Lower leg skin (tissue), 3 donors: Measurements from ENCODE around the gene PPA1.

Source experiments
- POLR2A ChIP-seq, 2 donors: fragments of 450-650 bp; IDR thresholded peaks; one replicate each; pipeline ENCODE4 v1.6.1; 2016 to 2017; ENCODE audit warnings: antibody characterized with exemption in 2 of 2, mild to moderate bottlenecking in 1 of 2, moderate library complexity in 1 of 2
- TF ChIP-seq, protein P1 (sequence below), 3 donors: fragments of 450-650 bp; IDR thresholded peaks; one replicate each; pipeline ENCODE4 v1.5.1; 2016; ENCODE audit warnings: antibody characterized with exemption in 3 of 3, mild to moderate bottlenecking in 3 of 3, moderate library complexity in 2 of 3

GRCh38 chr10:70228491-70228890 is 4.7 kb downstream of the PPA1 start:
- TF ChIP-seq POLR2A (IDR thresholded peaks at IDR 0.05), result no peak
- TF ChIP-seq, protein P1, sequence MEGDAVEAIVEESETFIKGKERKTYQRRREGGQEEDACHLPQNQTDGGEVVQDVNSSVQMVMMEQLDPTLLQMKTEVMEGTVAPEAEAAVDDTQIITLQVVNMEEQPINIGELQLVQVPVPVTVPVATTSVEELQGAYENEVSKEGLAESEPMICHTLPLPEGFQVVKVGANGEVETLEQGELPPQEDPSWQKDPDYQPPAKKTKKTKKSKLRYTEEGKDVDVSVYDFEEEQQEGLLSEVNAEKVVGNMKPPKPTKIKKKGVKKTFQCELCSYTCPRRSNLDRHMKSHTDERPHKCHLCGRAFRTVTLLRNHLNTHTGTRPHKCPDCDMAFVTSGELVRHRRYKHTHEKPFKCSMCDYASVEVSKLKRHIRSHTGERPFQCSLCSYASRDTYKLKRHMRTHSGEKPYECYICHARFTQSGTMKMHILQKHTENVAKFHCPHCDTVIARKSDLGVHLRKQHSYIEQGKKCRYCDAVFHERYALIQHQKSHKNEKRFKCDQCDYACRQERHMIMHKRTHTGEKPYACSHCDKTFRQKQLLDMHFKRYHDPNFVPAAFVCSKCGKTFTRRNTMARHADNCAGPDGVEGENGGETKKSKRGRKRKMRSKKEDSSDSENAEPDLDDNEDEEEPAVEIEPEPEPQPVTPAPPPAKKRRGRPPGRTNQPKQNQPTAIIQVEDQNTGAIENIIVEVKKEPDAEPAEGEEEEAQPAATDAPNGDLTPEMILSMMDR (IDR thresholded peaks at IDR 0.05), result no peak
